Fibroblast of lung (primary cell): Measurements from ENCODE around the gene PTGER4. TPM values are rescaled to one million over a fixed set of nuclear protein-coding genes. Genes with fewer than 3 reads are reported as not detected.
"Not testable (repeated sequence)": the region's sequence is repeated elsewhere in the genome, so short reads cannot be mapped to it uniquely, and the experiment has no call there.

Source experiments
- DNase-seq, 2 donors: peaks; one replicate each; pipeline versions ENCODE4 v3.0.0 to v3.0.0-alpha.2; 2010; ENCODE audit warnings: low read depth in 2 of 2
- H2AFZ ChIP-seq: 2 replicates; pipeline ENCODE4 v1.5.1; 2012; ENCODE audit warnings: low read length, control low read depth, inconsistent platforms
- H3K27ac ChIP-seq: 2 replicates; pipeline ENCODE4 v1.5.1; 2011; ENCODE audit warnings: low read length, control low read depth; ENCODE audit not compliant: insufficient read depth
- H3K27me3 ChIP-seq: 2 replicates; pipeline ENCODE4 v1.5.1; 2011; ENCODE audit warnings: mild to moderate bottlenecking, low read length; ENCODE audit not compliant: control insufficient read depth, insufficient read depth
- H3K36me3 ChIP-seq: 2 replicates; pipeline ENCODE4 v1.5.1; 2011; ENCODE audit warnings: low read length; ENCODE audit not compliant: control insufficient read depth, insufficient read depth
- H3K4me1 ChIP-seq: 2 replicates; pipeline ENCODE4 v1.5.1; 2011; ENCODE audit warnings: low read length; ENCODE audit not compliant: control insufficient read depth, insufficient read depth; ENCODE audit errors: extremely low read depth
- H3K4me2 ChIP-seq: 2 replicates; pipeline ENCODE4 v1.5.1; 2011; ENCODE audit warnings: low read length, control low read depth; ENCODE audit not compliant: insufficient read depth; ENCODE audit errors: extremely low read depth
- H3K4me3 ChIP-seq, 4 experiments: fragments of 200-600 bp in 1 of 4; sonication (generic) in 1 of 4; replicated peaks in 1 of 4; 2 replicates each; pipeline ENCODE4 v1.5.1; 2011 to 2016; ENCODE audit warnings: low read length in 4 of 4, low read depth in 3 of 4, mild to moderate bottlenecking in 3 of 4, control low read depth in 2 of 4, inconsistent platforms in 1 of 4, mixed read lengths in 1 of 4; ENCODE audit not compliant: insufficient read depth in 1 of 4; ENCODE audit errors: control extremely low read depth in 1 of 4
- H3K79me2 ChIP-seq: 2 replicates; pipeline ENCODE4 v1.5.1; 2012; ENCODE audit warnings: mild to moderate bottlenecking, low read length, inconsistent platforms; ENCODE audit not compliant: control insufficient read depth, insufficient read depth
- H3K9ac ChIP-seq: 2 replicates; pipeline ENCODE4 v1.5.1; 2011; ENCODE audit warnings: mild to moderate bottlenecking, low read length, control low read depth; ENCODE audit not compliant: insufficient read depth
- H3K9me3 ChIP-seq: 2 replicates; pipeline ENCODE4 v1.5.1; 2012; ENCODE audit warnings: low read depth, low read length; ENCODE audit not compliant: control insufficient read depth, insufficient read depth
- H4K20me1 ChIP-seq: 2 replicates; pipeline ENCODE4 v1.5.1; 2011; ENCODE audit warnings: low read length; ENCODE audit not compliant: control insufficient read depth, insufficient read depth; ENCODE audit errors: extremely low read depth
- EZH2 ChIP-seq: IDR thresholded peaks from 2 replicates; pipeline ENCODE4 v1.5.1; 2012; ENCODE audit warnings: low read length, control low read depth, mild to moderate bottlenecking; ENCODE audit errors: missing control alignments
- polyA plus RNA-seq, 2 donors: library from polyadenylated mRNA; depleted of rRNA in 1 of 2; stranded (reverse) in 1 of 2; unstranded in 1 of 2; fragments of >200 nt; gene quantifications; 2 replicates each; pipeline ENCODE4 v1.2.1, GENCODE V29; 2011 to 2012; ENCODE audit warnings: missing spikeins in 1 of 2
- total RNA-seq: library from RNA; depleted of rRNA; stranded (reverse); fragments of >200 nt; gene quantifications from 2 replicates; pipeline ENCODE4 v1.2.1, GENCODE V29; 2014
- TF ChIP-seq, protein P1 (sequence below), 2 donors: IDR thresholded peaks in 1 of 2; conservative IDR thresholded peaks in 1 of 2; 1 replicate in 1 of 2; 2 replicates in 1 of 2; pipeline ENCODE4 v1.5.1; 2011 to 2012; ENCODE audit warnings: low read length in 2 of 2, control low read depth in 1 of 2, inconsistent platforms in 1 of 2, low read depth in 1 of 2, mild to moderate bottlenecking in 1 of 2

Gene PTGER4
- total and polyA plus RNA-seq, 2 donors (not counting 1 experiment from before 2014, with no cell fraction given), result 1.6 to 3.3 TPM

DNA sequence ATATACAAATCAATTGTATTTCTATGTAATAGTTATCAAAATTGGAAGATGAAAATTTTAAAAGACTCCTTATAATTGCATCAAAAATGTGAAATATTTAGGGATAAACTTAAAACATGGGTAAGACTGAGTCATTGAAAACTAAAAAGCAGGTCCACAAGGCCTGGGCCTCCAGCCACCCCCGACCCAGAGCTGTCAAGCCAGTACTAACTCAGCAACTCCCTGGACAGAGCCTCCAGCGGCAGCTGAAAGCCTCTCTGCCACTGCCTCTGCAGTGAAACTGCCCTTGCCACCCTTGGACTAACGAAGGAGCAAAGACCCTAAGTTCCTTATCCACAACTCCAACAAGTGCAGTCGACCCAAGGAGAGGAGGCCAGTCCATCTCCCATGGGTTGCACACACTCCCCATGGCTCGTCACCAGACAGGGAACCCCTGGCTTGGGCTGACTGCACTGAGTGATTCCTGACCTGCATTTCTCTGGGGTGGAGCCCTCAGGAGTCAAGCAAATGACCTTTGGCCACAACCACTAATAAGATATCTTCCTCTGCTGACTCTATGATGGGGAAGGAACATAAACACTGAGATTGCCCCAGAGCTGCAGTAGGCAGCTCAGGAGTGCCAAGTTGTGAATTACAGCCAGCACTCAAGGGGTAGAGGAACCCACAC lies 20.5 kb downstream of the PTGER4 start:
- Histone ChIP-seq H3K4me2 (no peak overlapping the region), H2AFZ (no peak overlapping the region), H3K9me3 (no peaks in the 10 kb centered on the region), H3K27ac (no peak overlapping the region), H3K4me1 (no peaks in the 10 kb centered on the region), H3K36me3 (no peaks in the 10 kb centered on the region), H4K20me1 (no peaks in the 10 kb centered on the region), H3K27me3 (no peaks in the 10 kb centered on the region), H3K9ac (no peak overlapping the region), H3K4me3 (no peak overlapping the region), H3K79me2 (no peaks in the 10 kb centered on the region)
- no peak for DNase-seq
- TF ChIP-seq, protein P1, sequence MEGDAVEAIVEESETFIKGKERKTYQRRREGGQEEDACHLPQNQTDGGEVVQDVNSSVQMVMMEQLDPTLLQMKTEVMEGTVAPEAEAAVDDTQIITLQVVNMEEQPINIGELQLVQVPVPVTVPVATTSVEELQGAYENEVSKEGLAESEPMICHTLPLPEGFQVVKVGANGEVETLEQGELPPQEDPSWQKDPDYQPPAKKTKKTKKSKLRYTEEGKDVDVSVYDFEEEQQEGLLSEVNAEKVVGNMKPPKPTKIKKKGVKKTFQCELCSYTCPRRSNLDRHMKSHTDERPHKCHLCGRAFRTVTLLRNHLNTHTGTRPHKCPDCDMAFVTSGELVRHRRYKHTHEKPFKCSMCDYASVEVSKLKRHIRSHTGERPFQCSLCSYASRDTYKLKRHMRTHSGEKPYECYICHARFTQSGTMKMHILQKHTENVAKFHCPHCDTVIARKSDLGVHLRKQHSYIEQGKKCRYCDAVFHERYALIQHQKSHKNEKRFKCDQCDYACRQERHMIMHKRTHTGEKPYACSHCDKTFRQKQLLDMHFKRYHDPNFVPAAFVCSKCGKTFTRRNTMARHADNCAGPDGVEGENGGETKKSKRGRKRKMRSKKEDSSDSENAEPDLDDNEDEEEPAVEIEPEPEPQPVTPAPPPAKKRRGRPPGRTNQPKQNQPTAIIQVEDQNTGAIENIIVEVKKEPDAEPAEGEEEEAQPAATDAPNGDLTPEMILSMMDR (conservative IDR thresholded peaks at IDR 0.05 in 1 of 2, IDR thresholded peaks at IDR 0.05 in 1 of 2; ENCODE audit: low read depth in 1 of 2, low read length in 2 of 2), result no peak
- TF ChIP-seq EZH2, result no peak

DNA sequence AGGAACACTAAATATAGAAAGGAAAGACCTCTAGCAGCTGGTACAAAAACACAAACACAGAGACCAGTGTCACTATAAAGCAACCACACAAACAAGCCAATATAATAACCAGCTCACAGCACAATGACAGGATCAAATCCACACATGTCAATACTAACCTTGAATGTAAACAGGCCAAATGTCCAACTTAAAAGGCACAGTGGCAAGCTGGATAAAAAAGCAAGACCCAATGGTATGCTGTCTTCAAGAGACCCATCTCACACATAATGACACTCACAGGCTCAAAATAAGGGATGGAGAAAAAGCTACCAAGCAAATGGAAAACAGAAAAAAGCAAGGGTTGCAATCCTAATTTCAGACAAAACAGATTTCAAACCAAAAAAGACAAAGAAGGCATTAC lies 22.3 kb downstream of the PTGER4 start:
- H3K9me3 ChIP-seq, H3K4me2 ChIP-seq, H3K9ac ChIP-seq, H3K4me3 ChIP-seq, H3K27me3 ChIP-seq, H3K36me3 ChIP-seq, H3K27ac ChIP-seq, H2AFZ ChIP-seq, H3K4me1 ChIP-seq, DNase-seq, H4K20me1 ChIP-seq, H3K79me2 ChIP-seq: not testable (repeated sequence)

DNA sequence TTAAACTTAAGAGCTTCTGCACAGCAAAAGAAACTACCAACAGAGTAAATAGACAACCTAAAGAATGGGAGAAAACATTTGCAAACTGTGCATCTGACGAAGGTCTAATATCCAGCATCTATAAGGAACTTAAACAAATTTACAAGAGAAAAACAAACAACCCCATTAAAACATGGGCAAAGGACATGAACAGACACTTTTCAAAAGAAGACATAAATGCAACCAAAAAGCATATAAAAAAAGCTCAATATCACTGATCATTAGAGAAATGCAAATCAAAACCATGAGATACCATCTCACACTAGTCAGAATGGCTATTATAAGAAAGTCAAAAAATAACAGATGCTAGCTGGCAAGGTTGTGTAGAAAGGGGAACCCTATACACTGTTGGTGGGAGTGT lies 25.8 kb downstream of the PTGER4 start:
- not testable (repeated sequence) for H3K4me2 ChIP-seq, H3K27ac ChIP-seq, H2AFZ ChIP-seq, H3K9me3 ChIP-seq, H4K20me1 ChIP-seq, H3K4me3 ChIP-seq, H3K79me2 ChIP-seq, DNase-seq, H3K36me3 ChIP-seq, H3K27me3 ChIP-seq, H3K4me1 ChIP-seq, H3K9ac ChIP-seq

DNA sequence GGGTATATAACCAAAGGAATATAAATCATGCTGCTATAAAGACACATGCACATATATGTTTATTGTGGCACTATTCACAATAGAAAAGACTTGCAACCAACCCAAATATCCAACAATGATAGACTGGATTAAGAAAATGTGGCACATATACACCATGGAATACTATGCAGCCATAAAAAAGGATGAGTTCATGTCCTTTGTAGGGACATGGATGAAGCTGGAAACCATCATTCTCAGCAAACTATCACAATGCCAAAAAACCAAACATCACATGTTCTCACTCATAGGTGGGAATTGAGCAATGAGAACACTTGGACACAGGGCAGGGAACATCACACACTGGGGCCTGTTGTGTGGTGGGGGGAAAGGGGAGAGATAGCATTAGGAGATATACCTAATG lies 30.9 kb downstream of the PTGER4 start:
- not testable (repeated sequence) for H3K36me3 ChIP-seq, DNase-seq, H3K4me3 ChIP-seq, H3K4me2 ChIP-seq, H3K27ac ChIP-seq, H3K9ac ChIP-seq, H3K9me3 ChIP-seq, H3K27me3 ChIP-seq, H3K79me2 ChIP-seq, H4K20me1 ChIP-seq, H2AFZ ChIP-seq, H3K4me1 ChIP-seq
